Stimulated activated CD4-positive, alpha-beta T cell treated with anti-CD3 and anti-CD28 coated beads, Interleukin-4, amount 100 ng/mL, for 24 hours (primary cell): ENCODE measurements around the gene ARPC5.

ENCODE experiments used
- DNase-seq: peaks from one replicate; pipeline ENCODE4 v3.0.0-alpha.2; 2020

ARPC5 gene

GRCh38 chr1:183609759-183610452, 25.7 kb downstream of the ARPC5 start:
- no peak for DNase-seq

GRCh38 chr1:183609313-183609712, 26.3 kb downstream of the ARPC5 start:
- DNase-seq: no peak

DNA sequence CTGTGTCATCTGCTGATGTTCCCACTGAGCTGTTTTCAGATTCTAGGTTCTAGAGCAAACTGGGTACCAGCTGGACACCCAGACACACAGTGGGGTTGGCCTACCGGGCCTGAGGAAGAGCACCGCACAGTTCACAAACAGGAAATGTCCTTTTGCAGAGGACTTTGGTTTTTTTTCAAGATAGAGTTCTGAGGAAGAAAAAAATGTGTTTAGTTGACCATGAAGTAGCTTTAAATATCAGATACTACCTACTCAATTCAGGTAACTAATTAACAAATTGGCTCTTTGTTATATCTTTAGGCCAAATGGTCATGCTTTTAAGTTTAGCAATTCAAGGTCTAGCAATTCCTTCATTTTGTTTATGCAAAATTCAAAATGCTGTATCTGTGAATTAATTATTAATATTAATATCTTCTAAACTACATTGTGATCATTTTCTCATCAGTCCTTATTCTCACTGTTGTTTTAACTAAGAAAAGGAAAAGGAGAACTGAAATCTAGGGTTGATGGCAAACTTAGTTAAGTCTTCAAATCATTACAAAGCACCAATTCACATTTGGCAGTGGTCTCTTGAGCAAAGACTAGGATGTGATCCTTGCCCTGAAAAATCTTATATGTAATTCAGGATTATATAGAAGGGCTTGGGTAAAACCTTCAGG, 28.1 kb downstream of the ARPC5 start:
- no peak for DNase-seq

DNA sequence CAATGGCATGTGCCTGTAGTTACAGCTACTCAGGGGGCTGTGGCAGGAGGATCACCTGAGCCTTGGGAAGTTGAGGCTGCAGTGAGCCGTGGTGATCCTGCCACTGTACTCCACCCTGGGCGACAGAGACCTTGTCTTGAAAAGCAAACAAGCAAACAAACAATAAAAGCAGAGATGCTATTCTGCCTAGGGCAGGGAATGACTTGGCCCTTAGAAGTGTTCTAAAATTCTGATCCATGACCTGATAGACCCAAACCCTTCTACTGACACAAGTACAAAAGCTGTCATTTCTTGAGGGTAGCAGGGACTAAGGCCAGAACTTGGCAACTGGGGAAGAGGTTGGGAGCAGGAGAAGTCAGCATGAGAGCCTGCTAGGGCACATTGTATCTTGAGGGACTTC, 29.7 kb downstream of the ARPC5 start:
- DNase-seq: no peak

- DNase-seq: no peak
These were observed 30.8 kb downstream of the ARPC5 start for GRCh38 chr1:183604815-183605214.

- DNase-seq: no peak
These were observed 31.4 kb downstream of the ARPC5 start for GRCh38 chr1:183604038-183604808.

GRCh38 chr1:183602510-183602909, 33.1 kb downstream of the ARPC5 start:
- DNase-seq: no peak

DNA sequence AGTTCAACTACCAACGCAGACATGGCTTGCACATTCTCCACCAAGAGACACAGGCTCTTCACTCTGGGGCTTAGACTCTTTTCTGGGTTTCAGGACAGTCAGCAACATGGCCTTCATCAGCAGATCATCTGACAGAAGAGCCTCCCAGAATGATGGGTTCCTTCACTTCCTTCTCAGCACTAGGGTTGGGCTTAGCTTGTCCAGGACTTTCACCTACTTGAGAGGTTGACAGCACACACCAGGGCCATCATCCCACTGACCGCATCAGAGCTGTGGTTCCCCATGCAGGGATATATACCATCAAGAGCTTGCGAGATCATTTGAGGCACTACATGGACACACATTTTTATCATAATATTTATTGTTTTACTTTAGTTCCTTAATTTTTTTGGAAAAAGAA, 34.9 kb downstream of the ARPC5 start:
- no peak for DNase-seq

DNA sequence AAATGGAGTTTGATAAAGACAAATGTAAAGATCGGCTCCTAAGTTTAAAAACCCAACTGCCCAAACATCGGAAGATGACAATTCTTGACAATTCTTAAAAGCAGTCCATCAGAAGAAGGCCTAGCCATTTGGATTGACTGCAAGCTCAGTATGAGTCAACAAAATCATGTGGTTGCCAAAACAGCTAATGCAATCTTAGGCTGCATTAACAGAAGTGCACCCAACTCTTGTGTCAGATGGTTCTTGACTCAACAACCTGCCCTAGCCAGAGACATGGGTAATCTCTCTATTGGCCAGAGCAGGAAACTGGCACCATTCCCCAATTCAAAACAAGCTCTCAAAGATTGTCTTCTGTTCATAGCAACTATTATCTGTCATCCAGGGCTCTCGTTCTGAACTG, 35.4 kb downstream of the ARPC5 start:
- DNase-seq: no peak

GRCh38 chr1:183598386-183598785, 37.2 kb downstream of the ARPC5 start:
- no peak for DNase-seq

GRCh38 chr1:183597656-183598347, 37.8 kb downstream of the ARPC5 start:
- no peak for DNase-seq

DNA sequence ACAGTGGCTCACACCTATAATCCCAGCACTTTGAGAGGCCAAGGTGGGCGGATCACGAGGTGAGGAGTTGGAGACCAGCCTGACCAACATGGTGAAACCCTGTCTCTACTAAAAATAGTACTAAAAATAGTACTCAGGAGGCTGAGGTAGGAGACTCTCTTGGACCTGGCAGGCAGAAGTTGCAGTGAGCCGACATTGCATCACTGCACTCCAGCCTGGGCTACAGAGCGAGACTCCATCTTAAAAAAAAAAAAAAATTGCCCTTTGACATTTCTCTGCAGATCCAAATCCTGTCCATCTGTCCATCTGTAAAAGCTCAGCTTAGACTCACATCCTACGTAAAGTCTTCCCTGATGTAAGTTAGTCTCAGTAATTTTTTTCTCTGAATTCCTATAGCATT, 39.1 kb downstream of the ARPC5 start:
- DNase-seq: no peak

- no peak for DNase-seq
These were observed 40.0 kb downstream of the ARPC5 start for GRCh38 chr1:183595537-183595936.

GRCh38 chr1:183593356-183593755, 42.2 kb downstream of the ARPC5 start:
- no peak for DNase-seq

- no peak for DNase-seq
These were observed 42.9 kb downstream of the ARPC5 start for GRCh38 chr1:183592733-183593132.

DNA sequence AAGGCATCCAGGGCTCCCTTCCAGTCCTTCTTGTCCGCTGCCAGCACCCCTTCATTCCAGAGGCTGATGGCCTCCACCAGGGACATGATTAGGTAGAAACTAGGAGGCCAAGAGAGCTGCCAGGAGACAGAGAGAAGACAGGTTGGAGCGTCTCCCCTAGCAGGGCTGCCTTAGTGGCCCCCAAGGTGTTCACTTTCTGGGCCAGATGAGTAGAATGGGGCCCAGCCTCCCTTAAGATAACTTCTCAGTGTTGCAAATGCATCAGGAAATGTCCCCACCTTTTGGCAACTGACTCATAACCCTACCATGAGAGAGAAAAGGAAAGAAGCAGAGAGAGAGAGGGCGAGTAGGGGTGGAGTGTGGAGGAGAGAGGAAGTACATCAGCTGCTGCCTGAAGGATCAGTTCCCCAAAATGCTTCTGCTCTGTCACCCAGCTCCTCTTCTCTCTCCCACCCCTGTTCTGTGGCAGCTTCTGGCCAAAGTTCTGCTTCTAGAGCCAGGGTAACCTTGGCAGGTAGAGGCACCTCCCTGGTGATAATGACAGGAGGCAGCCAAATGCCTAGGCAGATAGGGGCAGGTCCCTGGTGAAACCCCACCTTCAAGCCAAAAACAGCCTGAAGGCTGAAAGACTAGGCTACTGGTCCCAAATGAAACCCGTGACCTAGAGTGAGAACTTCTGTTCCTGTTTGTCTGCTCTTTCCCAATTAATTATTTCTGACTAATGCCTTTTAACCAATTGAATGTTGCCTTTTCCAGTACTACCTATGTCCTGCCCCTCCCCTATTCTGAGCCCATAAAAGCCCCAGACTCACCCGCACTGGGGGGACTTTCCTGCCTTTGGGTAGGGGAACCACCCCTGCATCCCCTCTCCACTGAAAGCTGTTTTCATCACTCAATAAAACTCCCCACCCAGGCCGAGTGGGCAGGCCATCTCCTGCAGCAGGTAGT, 45.1 kb downstream of the ARPC5 start, which contains the start of gene NCF2:
TSS of gene NCF2 (minus strand) at position 216 of the 948 bp plus-strand sequence. CDS start at position 86, 130 bp downstream.
- DNase-seq: peak; percentile 18

GRCh38 chr1:183589874-183590243, 45.7 kb downstream of the ARPC5 start:
- DNase-seq: no peak

- no peak for DNase-seq
These were observed 46.2 kb downstream of the ARPC5 start for GRCh38 chr1:183589384-183589783.

- DNase-seq: no peak
These were observed 46.8 kb downstream of the ARPC5 start for GRCh38 chr1:183588827-183589226.

- DNase-seq: no peak
These were observed 48.7 kb downstream of the ARPC5 start for GRCh38 chr1:183586926-183587325.

GRCh38 chr1:183586455-183586854, 49.1 kb downstream of the ARPC5 start:
- no peak for DNase-seq

DNA sequence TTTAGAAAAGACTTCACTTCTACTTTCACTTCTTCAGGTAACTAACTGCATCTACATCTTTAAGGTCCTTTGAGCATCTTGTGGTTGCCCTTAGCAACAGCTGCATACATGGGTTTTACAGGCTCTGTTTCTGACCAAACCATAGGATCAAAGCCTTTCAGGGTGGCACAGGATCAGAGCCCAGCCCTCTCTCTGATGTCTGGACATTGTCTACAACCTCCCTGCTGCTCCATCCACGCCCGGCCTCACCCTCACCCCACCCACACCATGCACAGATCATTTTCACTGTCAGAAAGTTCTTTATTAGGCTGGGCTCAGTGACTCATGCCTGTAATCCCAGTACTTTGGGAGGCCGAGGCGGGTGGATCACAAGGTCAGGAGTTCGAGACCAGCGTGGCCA, 50.5 kb downstream of the ARPC5 start:
- no peak for DNase-seq
